AG04450 (cell line): ENCODE measurements around the gene TRMT61A. TPM values are rescaled to one million over a fixed set of nuclear protein-coding genes. Genes with fewer than 3 reads are reported as not detected.

Source experiments
- CTCF ChIA-PET: fragments of 300-600, 350-600 bp; formaldehyde crosslinking; extraction: SDS; loops from one replicate; lab custom pipeline; 2022; ENCODE audit warnings: antibody characterized with exemption, inconsistent platforms; lab: Charles Lee
- POLR2A ChIA-PET: fragments of 350-600 bp; formaldehyde crosslinking; extraction: SDS; loops from one replicate; lab custom pipeline; 2021; ENCODE audit warnings: antibody characterized with exemption, inconsistent platforms; lab: Yijun Ruan, JAX
- DNase-seq: peaks from one replicate; pipeline ENCODE4 v3.0.0-alpha.2; 2011; ENCODE audit warnings: low read depth, low spot score
- H3K27ac ChIP-seq: one replicate; pipeline ENCODE4 v1.5.1; 2012; ENCODE audit warnings: low read depth, low read length, control low read depth
- H3K27me3 ChIP-seq: one replicate; pipeline ENCODE4 v1.6.0; 2012; ENCODE audit warnings: low read length; ENCODE audit not compliant: control insufficient read depth, insufficient read depth
- H3K4me3 ChIP-seq: 2 replicates; pipeline ENCODE4 v1.5.1; 2011; ENCODE audit warnings: mild to moderate bottlenecking, low read depth, low read length, control low read depth
- H3K9me3 ChIP-seq: 2 replicates; pipeline ENCODE4 v1.5.1; 2012; ENCODE audit warnings: low read length; ENCODE audit not compliant: control insufficient read depth, insufficient read depth
- CTCF ChIP-seq: IDR thresholded peaks from 2 replicates; pipeline ENCODE4 v1.5.1; 2011; ENCODE audit warnings: low read depth, low read length, control low read depth, inconsistent platforms
- polyA plus RNA-seq: library from polyadenylated mRNA; depleted of rRNA; stranded (reverse); fragments of >200 nt; gene quantifications from 2 replicates; pipeline ENCODE4 v1.2.3, GENCODE V29; 2011

The TRMT61A gene
- polyA plus RNA-seq, 1 experiment, result 4.4 TPM

- Histone ChIP-seq H3K27ac (no peak overlapping the region), H3K9me3 (no peaks in the 10 kb centered on the region), H3K4me3 (no peak overlapping the region), H3K27me3 (no peaks in the 10 kb centered on the region)
- POLR2A ChIA-PET, result no interaction called here
- no peak for DNase-seq
- TF ChIP-seq CTCF, result no peak
- CTCF ChIA-PET, result no interaction called here
Observed at GRCh38 chr14:103495854-103496253, 33.1 kb upstream of the TRMT61A start.

GRCh38 chr14:103496776-103497175, 32.2 kb upstream of the TRMT61A start:
- no peaks in the 10 kb centered on the region for H3K27me3 ChIP-seq
- ChIA-PET POLR2A (no interaction called here), CTCF (no interaction called here)

GRCh38 chr14:103499709-103500108, 29.3 kb upstream of the TRMT61A start:
- no peaks in the 10 kb centered on the region for H3K27me3 ChIP-seq
- CTCF ChIA-PET, result interaction anchor here (0.5 to 3.1 kb wide), 10 partner anchors 9 to 60 kb away, joined by 3 to 26 read pairs (median 4); no protein-coding TSS in a partner anchor
- H3K27ac ChIP-seq, result no peak overlapping the region
- no peak for TF ChIP-seq CTCF
- H3K4me3 ChIP-seq, result no peak overlapping the region
- POLR2A ChIA-PET, result no interaction called here
- no peaks in the 10 kb centered on the region for H3K9me3 ChIP-seq
- no peak for DNase-seq

More at GRCh38 chr14:103496776-103497175, 32.2 kb upstream of the TRMT61A start:
- Histone ChIP-seq H3K9me3 (no peaks in the 10 kb centered on the region), H3K4me3 (no peak overlapping the region), H3K27ac (no peak overlapping the region)
- no peak for TF ChIP-seq CTCF
- DNase-seq, result no peak

- ChIA-PET POLR2A (no interaction called here), CTCF (interaction anchor here (0.5 to 3.1 kb wide), 15 partner anchors 8 to 1062 kb away, joined by 3 to 26 read pairs (median 5); no protein-coding TSS in a partner anchor)
- peak; percentile 66 for DNase-seq
Observed at GRCh38 chr14:103500148-103500990, 28.6 kb upstream of the TRMT61A start.

More at GRCh38 chr14:103500148-103500990, 28.6 kb upstream of the TRMT61A start:
- Histone ChIP-seq H3K9me3 (no peaks in the 10 kb centered on the region), H3K27ac (no peak overlapping the region), H3K27me3 (no peaks in the 10 kb centered on the region), H3K4me3 (no peak overlapping the region)
- TF ChIP-seq CTCF, result peak; percentile 98
